Suppressor macrophage treated with lipopolysaccharide for 1 hour (primary cell): ENCODE results near the gene LETM1.
"Not testable (repeated sequence)": the region's sequence is repeated elsewhere in the genome, so short reads cannot be mapped to it uniquely, and the experiment has no call there.

Experiments
- DNase-seq, 3 donors: peaks; one replicate each; pipeline ENCODE4 v3.0.0-alpha.2; 2020 to 2022

The LETM1 gene

DNA sequence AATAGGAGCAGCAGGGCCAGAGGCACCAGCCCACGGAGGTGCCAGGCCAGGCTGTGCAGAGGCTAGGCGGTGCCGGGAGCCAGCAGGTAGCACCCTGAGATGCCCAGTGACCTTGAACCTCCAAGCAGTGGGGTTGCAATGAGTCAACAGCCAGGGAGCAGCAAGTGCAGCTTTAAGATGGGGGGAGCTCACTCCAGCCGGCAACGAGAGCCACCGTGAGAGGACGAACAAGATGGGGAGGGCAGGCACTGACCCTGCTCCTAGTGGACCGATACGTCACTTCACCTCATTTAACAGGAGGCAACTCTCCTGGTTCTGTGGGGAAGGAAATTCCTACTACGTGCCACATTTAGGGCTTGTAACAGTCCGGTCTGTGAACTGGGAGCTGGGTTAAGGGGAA lies 4.8 kb downstream of the LETM1 start:
- no peak for DNase-seq

DNA sequence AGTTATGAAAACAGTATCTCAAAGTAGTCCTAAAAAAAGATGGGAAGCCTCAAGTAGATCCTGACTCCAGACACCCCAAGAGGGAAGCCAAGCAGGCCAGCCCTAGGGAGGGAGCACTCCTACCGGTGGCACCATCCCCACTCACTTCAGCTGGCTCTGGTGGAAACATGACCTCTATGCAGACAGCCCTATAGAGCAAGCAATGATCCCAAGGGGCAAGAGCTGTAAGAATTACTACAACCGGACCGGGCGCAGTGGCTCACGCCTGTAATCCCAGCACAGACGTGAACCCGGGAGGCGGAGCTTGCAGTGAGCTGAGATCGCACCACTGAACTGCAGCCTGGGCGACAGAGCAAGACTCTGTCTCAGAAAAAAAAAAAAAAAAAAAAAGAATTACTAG lies 5.7 kb downstream of the LETM1 start:
- no peak for DNase-seq

DNA sequence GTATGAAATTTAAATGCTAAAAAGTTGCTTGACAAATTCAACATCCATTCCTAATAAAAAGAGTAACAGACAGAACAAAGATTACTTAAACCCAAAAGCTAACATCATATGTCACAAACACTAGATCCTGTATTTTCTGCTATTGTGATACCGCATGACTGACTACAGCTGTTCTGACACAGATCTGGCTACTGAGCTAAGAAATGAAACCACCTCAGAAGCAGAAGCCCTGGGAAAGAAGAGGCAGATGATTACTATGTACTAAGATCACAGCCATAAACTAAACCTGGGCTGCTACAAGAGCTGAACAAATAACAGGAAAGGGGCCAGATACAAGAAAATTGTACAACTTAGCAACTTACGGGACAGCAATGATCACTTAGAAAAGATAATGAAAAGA lies 9.4 kb downstream of the LETM1 start:
- no peak for DNase-seq

DNA sequence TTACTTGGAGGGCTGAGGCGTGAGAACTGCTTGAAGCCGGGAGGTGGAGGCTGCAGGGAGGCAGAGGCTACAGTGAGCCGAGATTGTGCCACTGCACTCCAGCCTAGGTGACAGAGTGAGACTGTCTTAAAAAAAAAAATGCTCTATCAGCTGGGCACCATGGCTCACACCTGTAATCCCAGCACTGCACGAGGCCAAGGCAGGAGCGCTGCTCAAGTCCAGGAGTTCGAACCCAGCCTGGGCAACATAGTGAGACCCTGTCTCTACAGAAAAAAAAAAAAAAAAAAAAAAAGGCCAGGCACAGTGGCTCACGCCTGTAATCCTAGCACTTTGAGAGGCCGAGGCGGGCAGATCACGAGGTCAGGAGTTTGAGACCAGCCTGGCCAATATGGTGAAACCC lies 11.3 kb downstream of the LETM1 start:
- not testable (repeated sequence) for DNase-seq

DNA sequence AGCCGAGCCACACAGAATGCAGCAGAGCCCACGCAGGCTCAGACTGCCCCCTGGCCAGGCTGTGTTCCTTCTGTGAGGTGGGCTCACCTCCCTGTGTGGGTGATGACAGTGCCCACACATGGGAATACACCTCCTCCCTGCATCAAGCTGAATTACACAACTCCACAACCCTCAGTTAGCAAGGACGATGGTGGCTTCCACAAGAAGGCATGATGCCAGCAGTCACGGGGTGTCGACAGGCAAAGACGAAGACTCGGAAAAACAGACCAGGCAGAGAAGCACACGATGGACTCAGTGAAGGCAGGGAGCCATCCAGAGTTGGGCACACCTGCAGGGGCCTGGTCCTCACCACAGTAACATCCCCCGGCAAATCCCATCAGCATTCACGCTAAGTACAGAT lies 12.1 kb downstream of the LETM1 start:
- DNase-seq, result no peak

DNA sequence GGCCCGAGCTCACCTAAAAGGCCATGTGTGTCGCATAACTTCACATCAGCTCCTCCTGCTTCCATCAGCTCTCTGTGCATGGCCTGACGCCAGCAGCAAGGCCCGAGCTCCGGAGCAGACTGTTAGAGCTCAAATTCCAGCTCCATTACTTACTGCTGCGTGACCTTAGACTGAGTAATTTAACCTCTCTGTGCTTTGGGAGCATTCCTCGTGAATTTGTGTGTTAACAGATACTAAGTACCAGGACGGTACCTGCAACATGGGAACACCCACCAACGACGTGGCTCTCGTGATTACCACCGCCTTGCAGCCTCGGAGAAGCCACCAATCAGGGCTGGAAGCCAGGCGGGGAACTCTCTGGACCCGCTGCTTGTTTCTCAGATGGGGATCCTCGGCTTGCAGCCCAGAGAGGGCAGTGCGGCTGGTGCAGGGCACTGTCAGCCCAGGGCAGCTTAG lies 12.9 kb downstream of the LETM1 start:
- DNase-seq, result no peak

DNA sequence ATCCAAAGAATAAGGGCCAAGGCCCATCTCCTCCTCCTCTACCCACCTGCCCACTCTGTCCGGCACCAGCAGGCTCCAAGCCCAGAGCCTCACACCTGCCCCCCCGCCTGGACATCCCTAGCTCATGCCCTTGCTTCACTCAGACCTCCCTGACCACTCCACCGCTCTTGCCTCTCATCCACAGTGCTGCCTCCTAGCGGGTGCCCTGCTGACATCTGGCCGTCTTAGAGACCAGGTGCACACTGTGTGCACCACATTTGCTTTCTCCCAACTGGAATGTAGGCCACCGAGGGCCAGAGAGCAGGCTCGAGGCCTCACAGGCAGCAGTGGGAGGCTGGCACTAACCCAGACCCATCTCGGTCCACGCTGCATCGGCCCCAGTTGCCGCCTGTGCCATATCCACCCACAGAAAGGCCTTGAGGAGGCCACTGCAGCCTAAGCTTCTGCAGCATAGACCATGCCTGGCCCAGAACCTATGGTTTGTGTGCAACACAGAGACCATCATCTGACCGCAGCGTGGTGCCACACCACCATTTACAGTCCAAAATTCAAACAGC lies 13.5 kb downstream of the LETM1 start:
- no peak for DNase-seq

DNA sequence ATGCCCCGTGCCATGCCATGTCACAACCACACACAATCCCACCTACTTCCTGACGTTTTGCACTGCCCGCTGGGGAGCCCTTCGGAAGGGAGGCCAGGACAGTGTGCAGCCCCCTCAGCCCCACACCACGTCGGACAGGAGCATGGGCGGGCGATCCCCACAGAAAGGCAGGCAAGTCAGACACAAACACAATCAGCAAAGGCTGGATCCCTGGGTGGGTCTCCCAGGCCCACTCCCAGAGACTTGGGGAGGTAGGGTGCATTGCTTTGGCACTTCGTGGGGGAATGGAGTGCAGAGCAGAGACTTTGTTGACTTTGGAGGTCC lies 14.1 kb downstream of the LETM1 start:
- DNase-seq, result no peak

DNA sequence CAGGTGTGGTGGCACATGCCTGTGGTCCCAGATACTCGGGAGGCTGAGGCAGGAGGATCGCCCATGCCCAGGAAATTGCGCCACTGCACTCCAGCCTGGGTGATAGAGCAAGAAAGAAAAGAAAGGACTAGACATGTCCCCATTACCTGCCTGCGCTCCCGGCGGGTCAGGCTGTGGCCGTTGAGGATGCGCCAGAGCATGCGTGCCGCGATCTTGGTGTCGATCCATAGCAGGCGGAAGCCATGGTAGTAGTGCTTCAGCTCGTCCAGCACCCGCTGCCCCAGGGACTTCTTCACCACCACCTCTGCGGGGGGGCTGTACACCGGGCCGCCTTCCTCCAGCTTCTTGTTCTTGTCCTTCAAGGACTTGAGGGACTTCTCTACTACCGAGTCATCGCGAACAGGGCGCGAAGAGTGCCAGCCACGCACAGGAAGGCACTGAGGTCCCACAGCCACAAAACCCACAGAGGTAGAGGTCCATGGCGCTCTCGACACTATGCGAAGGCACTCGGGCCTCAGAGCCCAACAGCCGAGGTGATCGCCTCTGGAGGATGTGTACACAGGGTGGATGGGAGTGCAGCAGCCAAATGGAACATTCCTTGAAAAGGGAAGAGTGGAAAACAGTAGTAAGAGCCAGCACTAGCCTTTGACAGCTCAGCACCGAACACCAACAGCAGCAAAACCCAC lies 14.6 kb downstream of the LETM1 start:
- no peak for DNase-seq

DNA sequence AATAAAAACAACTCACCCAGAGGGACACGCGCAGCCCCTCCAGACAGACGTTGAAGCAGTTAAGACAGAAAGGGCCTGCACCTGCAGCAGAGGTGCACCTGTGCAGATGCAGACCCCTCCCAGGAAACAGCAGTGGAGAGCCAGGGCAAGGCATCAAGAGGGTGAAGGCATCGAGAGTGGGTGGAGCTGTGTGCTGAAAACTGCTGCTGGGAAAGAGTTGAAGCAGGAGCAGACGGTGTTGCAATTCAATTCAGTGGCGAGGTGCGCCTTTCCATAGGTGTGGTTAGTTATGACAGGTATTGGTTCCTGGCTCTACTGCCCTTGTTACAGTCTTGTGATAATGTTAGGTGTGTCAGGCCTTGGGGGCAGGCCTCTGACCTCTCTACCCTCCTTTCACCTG lies 16.7 kb downstream of the LETM1 start:
- no peak for DNase-seq

DNA sequence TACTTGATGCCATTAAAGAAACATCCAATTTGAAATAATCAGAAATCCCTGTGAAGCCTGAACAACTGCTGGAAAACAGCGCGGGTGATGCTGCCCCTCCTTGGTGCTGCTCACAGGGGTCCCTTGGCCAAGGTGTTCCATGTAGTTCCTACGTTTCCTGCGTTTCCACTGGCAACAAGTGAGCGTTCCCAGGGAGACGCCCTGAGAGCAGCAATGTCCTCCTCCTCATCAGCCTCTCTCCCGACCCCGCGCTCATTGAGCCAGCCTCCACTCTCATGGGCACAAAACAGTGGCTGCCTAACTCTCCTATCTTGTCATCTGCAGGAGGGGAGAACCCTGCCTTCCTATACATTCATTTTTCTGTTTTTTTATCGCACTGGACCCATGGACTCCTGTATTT lies 18.9 kb downstream of the LETM1 start:
- no peak for DNase-seq

DNA sequence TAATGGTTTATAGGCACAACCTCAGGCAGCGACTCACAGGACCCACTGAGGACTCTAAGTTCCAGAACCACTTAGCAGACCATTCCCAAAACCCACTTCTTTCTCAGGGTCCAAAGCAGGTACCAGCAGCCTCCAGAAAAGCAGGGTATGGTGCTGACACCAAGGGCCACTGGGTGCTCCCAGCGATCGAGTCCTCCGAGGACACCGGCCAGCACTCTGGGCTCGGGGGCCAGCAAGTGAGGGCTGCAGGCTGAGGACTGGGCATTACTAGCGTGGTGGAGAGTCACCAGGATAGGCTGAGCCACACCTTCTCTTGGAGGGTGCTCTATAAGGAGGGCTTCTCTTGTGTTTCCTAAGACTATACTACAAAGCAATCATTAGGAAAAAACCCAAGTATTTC lies 19.3 kb downstream of the LETM1 start:
- DNase-seq, result no peak

DNA sequence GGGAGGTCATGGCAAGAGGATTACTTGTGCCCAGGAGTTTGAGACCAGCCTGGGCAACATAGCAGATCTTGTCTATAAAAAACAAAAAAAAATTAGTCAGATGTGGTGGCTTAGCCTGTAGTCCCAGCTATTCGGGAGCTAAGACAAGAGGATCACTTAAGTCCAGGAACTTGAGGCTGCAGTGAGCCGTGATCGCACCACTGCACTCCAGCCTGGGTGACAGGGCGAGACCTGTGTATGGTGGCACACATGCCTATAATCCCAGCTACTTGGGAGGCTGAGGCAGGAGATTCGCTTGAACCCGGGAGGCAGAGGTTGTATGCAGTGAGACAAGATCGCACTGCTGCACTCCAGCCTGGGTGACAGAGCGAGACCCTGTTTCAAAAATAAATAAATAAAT lies 20.1 kb downstream of the LETM1 start:
- DNase-seq, result not testable (repeated sequence)

DNA sequence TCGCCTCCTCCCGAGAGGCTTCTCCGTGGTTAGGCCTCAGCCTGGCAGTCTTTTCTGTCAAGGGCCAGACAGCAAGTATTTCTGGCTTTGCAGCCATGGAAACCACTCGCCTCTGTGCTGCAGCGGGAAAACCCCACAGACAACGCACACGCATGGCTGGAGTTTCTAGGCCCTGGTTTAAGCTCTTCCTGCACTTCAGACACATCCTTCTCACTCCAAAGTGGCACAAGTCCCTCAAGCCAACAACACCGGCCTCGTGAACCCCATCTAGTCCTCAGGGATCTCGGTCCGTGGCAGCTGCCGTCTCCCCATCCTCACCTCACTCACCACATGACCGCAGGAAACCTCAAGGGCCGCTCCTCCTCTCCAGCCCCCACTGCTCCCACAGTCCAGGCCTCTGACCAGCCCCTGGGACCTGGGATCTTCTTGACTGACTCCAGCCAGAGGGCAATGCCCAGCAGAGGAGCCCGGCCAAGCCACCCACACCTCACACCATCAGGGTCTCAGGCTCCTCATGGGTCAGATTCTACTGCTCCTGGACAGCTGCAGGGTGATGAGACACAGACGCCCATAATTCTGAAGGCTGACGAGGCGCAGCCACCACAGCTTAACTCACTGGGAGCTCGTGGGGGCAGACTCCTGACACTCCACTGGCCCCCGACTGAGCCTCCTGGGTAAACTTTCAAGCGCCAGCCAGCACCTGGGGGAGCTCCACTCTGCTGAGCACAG lies 21.7 kb downstream of the LETM1 start:
- DNase-seq, result no peak

DNA sequence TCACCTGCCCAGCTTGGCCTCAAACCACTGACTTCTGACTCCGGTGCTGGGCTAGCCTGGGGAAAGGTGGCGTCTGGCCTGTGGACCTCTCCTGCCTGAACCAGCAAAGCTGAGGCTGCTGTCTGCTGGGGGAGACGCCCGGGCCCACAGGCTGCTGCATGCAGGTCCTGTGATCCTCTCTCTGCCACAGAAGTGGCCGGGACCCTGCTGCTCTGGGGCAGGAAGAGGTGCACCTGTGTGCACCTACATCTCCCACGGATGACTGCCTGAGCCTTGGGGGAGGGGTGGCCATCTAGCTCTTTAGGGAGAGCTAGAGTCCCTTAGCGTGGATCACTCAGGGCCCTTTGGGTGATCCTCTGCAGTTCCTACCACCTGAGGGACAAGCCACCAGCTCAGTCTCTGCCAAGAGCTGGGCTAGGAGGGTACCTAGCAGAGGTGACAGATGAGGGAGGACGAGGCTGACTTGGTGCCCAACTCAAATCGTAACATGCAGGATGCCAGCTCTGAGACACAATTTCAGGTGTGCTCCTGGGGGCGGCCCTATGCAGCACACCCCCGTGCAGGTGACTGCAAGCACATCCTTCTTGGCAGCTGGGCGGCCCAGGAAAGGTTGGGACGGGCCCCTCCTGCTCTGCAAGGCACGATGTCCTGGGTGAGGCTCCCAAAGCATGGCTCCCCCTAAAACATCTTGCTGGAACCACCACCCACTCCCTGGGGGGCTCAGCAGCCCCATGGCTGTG lies 22.5 kb downstream of the LETM1 start:
- no peak for DNase-seq

DNA sequence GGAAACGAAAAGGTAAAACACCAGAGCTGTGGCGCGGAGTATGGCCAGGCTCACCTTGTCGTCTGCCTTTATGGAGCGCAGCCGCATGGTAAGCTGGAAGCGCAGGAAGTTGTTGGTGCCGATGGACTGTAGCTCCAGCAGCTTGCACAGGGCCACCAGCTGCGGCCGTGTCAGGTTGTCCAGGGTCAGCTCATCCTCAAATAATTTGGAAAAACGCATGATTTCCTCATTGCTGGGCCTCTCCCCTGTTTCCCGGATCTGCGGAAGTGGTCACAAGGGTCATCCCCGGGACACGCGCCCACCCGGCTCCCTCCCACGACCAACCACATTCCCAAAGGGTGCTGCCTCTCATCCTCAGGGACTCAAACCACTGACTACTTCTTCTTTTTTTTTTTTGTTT lies 23.3 kb downstream of the LETM1 start:
- no peak for DNase-seq

DNA sequence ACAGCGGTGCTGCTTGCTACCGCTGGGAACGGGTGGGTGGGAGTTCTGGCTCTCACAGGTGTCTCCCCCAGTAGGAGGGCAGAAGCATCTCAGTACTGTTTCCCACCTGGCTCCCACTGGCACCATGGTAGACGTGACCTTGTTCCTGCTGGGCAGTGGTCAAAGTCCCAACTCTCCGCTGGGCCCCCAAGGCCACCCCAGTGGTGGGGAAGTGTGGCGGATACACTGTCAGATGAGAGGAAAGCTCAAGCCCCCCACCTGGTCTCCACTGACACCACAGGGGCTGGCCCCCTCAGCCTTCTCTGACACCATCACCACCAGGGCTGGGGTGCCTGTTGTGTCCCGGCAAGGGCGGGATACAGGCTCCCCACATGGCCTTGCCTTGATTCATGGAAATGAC lies 24.6 kb downstream of the LETM1 start:
- DNase-seq, result no peak

DNA sequence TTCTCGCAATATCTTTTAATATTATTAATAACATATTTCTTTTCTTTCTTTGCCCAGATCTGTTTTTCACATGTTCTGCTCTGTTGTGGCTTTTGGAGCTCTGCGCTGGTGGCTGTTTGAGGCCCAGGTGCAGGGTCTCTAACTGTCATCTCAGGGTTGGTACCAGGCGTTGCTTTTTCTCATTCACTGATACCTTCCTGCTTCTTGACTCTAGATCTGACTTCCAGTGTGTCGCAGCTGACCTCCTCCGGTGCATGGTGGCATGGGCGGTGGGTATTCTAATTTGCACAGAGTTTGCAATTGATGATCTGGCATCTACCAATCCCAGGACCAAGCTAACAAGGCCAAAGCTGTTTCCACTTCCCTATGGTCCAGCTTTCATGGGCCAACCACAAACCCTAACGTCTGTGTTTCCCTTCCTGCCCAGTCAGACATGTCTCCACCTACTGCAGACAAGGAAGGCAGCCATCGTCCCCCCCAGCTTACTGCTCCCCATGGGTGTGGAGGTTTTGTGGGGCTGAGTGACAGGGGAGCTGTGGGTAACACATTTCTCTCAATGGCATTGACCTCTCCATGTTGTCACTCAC lies 25.2 kb downstream of the LETM1 start:
- DNase-seq, result no peak

DNA sequence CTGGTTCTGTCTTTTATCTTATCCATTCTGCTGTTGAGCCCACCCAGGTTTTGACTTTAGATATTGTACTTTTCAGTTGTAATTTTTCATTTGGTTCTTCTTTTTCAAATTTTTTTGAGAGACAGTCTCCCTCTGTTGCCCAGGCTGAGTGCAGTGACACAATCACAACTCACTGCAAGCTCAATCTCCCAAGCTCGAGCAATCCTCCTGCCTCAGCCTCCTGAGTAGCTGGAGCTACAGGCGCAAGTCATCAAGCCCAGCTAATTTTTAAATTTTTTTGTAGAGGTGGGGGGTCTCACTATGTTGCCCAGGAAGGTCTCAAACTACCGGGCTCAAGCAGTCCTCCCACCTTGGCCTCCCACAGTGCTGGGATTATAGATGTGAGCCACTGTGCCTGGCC lies 25.7 kb downstream of the LETM1 start:
- no peak for DNase-seq

DNA sequence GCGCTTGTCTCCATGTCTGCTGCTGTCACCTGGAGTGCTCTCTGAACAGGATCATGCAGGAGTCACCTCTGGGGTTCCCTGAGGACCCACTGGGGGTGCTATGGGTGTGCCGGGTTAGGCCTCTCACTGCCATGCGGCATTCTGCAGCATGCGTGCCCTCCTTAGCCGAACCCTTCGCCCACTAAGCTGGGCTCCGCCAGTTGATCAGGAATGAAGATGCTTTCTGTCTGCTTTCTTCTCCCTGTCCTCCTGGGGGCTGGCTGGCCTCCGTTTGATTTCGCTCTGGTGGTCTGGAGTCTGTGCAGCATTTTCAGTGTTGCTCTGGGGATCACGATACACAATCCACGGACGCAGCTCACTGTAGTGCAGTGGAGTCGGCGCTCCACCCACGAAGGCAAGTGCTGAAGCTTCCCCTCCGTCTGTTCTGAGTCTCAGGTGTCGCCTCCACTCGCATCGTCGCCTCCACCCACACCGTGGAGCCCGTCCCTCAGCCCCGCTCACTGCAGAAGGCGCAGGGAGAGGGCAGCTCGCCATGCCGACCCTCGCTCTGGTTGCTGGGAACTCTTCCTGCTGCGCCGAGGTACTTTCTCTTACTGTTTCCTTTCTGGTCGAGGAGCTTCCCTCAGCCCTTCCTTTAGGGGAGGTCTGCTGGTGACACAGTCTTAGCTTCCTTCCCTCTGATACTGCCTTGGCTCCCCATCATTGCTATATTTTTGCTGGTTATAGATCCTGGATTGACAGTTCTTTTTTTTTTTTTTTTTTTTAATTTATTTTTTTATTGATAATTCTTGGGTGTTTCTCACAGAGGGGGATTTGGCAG lies 29.2 kb downstream of the LETM1 start:
- no peak for DNase-seq

DNA sequence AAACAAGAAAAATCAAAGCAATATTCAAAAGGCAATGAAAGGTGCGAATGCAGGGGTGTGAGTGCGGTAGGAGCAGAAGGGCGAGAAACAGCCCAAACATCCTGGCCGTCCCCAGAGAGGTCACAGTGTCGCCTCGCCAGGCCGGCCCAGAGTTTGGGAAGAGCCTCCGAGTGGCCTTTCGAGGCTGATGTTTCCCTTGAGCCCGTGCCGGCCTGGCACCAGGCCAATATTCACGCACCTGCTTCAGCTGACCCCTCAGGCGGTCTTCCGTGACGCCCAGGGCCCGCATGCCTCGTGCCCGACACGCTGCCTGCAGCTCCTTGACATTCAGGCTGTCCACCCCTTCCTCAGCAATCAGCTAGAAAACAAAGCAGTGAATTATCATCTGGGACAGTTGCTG lies 30.6 kb downstream of the LETM1 start:
- no peak for DNase-seq

DNA sequence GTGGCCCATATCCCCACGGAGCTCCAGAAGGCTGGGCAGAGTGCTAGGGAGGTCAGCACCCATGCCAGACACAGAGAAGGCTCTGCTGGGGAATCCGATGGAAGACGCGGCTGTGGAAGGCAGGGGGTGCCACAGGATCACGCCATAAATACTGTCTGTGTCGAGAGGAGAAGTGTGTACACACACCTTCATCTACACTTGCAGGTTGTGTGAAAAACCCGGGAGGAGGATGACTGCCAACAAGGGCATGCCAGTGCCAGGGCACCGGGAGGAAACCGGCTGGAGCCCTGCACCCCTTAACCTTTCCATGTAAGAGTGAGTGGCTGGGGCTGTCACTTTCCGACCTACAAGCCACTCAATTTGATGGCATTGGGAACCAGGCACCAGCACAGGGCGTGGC lies 31.2 kb downstream of the LETM1 start:
- DNase-seq, result no peak

DNA sequence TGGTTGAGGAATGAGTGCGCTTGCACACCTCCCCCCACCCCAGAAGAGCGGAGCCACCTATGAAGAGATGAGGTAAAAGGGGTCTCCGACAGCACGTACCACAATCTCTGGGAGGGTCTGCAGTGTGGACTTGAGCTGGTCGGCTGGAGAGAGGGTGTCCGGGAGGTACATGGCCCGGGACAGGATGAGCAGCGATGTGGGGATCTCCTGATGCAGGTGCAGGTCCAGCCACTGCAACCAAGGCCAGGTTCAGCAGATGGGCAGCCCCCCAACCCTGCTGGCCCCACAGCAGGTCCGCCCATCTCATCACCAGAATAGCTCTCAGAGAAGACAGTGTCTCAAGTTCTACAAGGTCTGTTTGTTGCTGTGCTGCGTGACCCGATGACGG lies 32.4 kb downstream of the LETM1 start:
- DNase-seq, result no peak
